CD4-positive, CD25-positive, alpha-beta regulatory T cell (primary cell): ENCODE results near the gene ULBP1. TPM values are rescaled to one million over a fixed set of nuclear protein-coding genes. Genes with fewer than 3 reads are reported as not detected.
A peak's percentile ranks its signal among the peaks of the same experiment; 100 is the strongest.
"Not testable (repeated sequence)": the region's sequence is repeated elsewhere in the genome, so short reads cannot be mapped to it uniquely, and the experiment has no call there.

Experiments used
- ATAC-seq, 2 donors: fragments of 150-1000 bp; cut with Tn5 transposase; one replicate each; pipeline ENCODE4 v1.10.0; 2021; ENCODE audit warnings: low read depth in 2 of 2, moderate number of reproducible peaks in 2 of 2, moderate library complexity in 1 of 2
- DNase-seq, 3 donors: peaks; one replicate each; pipeline versions ENCODE4 v3.0.0 to v3.0.0-alpha.2; 2012 to 2022; ENCODE audit warnings: mixed read lengths in 1 of 3
- H3K27ac ChIP-seq: one replicate; pipeline ENCODE4 v1.7.0; 2013; ENCODE audit warnings: mild to moderate bottlenecking, low read length; ENCODE audit not compliant: insufficient read depth, poor library complexity, severe bottlenecking
- H3K27me3 ChIP-seq: one replicate; pipeline ENCODE4 v1.7.0; 2013; ENCODE audit warnings: low read length; ENCODE audit not compliant: control insufficient read depth, insufficient read depth
- H3K36me3 ChIP-seq: one replicate; pipeline ENCODE4 v1.7.0; 2013; ENCODE audit warnings: mild to moderate bottlenecking, low read length, moderate library complexity; ENCODE audit not compliant: control insufficient read depth, insufficient read depth
- H3K4me1 ChIP-seq: 2 replicates; pipeline ENCODE4 v1.7.0; 2013; ENCODE audit warnings: mild to moderate bottlenecking, low read length; ENCODE audit not compliant: insufficient read depth, control insufficient read depth, poor library complexity, severe bottlenecking
- H3K4me3 ChIP-seq: one replicate; pipeline ENCODE4 v1.7.0; 2013; ENCODE audit warnings: low read depth, mild to moderate bottlenecking, low read length, moderate library complexity
- H3K9me3 ChIP-seq, 2 experiments: 1 replicate in 1 of 2; 2 replicates in 1 of 2; pipeline ENCODE4 v1.7.0; 2013; ENCODE audit warnings: low read length in 2 of 2, mild to moderate bottlenecking in 1 of 2, moderate library complexity in 1 of 2; ENCODE audit not compliant: control insufficient read depth in 2 of 2
- H3K27ac Mint-ChIP-seq, 3 donors: one replicate each; pipeline ENCODE4 v1.8.0; 2020 to 2022; ENCODE audit warnings: mild to moderate bottlenecking in 3 of 3, mixed read lengths in 3 of 3, moderate library complexity in 2 of 3
- H3K27me3 Mint-ChIP-seq: one replicate; pipeline ENCODE4 v1.8.0; 2022; ENCODE audit warnings: mild to moderate bottlenecking, mixed read lengths
- H3K36me3 Mint-ChIP-seq: one replicate; pipeline ENCODE4 v1.8.0; 2020; ENCODE audit warnings: mixed read lengths
- H3K4me1 Mint-ChIP-seq, 4 donors: one replicate each; pipeline ENCODE4 v1.8.0; 2020 to 2022; ENCODE audit warnings: mixed read lengths in 4 of 4, mild to moderate bottlenecking in 1 of 4
- H3K4me3 Mint-ChIP-seq, 4 donors: one replicate each; pipeline ENCODE4 v1.8.0; 2020 to 2022; ENCODE audit warnings: mild to moderate bottlenecking in 4 of 4, mixed read lengths in 4 of 4, moderate library complexity in 3 of 4
- H3K9me3 Mint-ChIP-seq, 7 donors: one replicate each; pipeline ENCODE4 v1.8.0; 2020 to 2022; ENCODE audit warnings: mixed read lengths in 7 of 7, mild to moderate bottlenecking in 3 of 7, moderate library complexity in 2 of 7
- polyA plus RNA-seq, 4 donors: library from polyadenylated mRNA; unstranded; fragments of 300-500 nt; fragmentation: Illumina TruSeq; gene quantifications; one replicate each; pipeline ENCODE4 v1.2.3, GENCODE V29; 2021
- total RNA-seq: library from RNA; stranded (reverse); gene quantifications from one replicate; pipeline ENCODE4 v1.2.3, GENCODE V29; 2022

ULBP1 gene
- total and polyA plus RNA-seq, 5 donors from 2014 or later = 0.64 TPM; not detected in 4

DNA sequence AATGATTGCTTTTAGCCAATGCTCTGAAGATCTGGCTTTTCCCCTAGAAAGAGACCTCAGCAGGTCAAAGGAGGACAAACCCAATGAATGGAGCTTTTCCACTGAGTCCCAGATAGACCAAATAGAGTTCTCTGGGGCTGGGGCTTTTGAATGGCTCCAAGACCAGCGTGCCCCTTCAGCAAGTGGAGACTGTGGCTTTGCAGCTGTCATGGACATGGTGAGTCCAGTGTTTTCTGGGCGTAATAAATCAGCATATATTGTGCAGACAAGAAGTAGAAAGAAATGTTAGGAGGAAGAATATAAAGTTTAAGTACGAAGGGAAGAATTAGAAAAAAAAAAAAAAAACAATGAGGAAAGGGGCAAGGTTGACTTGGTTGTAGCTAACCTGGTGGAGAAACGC lies 28.1 kb downstream of the ULBP1 start:
- Mint-ChIP-seq H3K27ac (no peak overlapping the region), H3K9me3 (peaks cover 0 to 17% (median 5%) of the 10 kb centered on the region in 7 donors), H3K36me3 (no peaks in the 10 kb centered on the region), H3K4me3 (peak overlapping the region in 2 of 4 donors; percentile 23 to 79), H3K4me1 (peaks cover 26 to 40% (median 32%) of the 10 kb centered on the region in 4 donors), H3K27me3 (peaks cover 95% of the 10 kb centered on the region)
- Histone ChIP-seq H3K27me3 (peaks cover 49% of the 10 kb centered on the region), H3K4me1 (peaks cover 25% of the 10 kb centered on the region), H3K36me3 (no peaks in the 10 kb centered on the region), H3K9me3 (peaks cover 7 to 18% of the 10 kb centered on the region in 2 experiments), H3K27ac (no peak overlapping the region), H3K4me3 (no peak overlapping the region)
- DNase-seq (no peak), ATAC-seq (no peak)

DNA sequence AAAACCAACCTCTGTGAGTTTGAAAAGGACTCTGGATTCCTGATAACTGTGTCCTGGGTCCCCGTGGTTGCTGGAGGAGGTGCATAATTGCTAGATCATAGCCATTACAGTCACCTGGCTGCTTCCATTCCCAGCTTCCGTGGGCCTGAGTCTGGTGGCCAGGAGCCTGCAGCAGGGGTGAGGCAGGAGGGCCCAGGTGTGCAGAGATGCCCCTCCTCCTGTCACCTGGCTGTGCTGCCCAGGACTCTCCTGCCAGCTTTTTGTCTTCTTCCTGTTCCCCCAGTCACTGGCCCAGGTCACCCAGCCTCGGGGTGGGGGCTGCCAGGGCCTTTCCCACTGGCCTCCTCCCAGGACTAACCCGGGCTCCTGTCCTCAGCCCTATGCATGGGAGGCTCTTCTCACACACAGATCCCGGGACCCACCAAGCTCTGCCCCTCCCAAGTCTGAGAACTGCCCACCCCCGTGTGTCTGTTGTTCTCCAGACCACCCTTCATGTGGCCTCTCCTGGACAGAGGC lies 31.6 kb downstream of the ULBP1 start:
- Mint-ChIP-seq H3K27me3 (peaks cover 65% of the 10 kb centered on the region), H3K36me3 (peaks cover 4% of the 10 kb centered on the region), H3K9me3 (peaks cover 0 to 2% (median 0%) of the 10 kb centered on the region in 7 donors), H3K4me3 (no peak overlapping the region), H3K4me1 (peaks cover 14 to 18% (median 16%) of the 10 kb centered on the region in 4 donors), H3K27ac (no peak overlapping the region)
- Histone ChIP-seq H3K27me3 (peaks cover 27% of the 10 kb centered on the region), H3K9me3 (no peaks in the 10 kb centered on the region), H3K4me1 (peaks cover 16% of the 10 kb centered on the region), H3K27ac (no peak overlapping the region), H3K4me3 (no peak overlapping the region), H3K36me3 (no peaks in the 10 kb centered on the region)
- ATAC-seq (no peak), DNase-seq (no peak)

DNA sequence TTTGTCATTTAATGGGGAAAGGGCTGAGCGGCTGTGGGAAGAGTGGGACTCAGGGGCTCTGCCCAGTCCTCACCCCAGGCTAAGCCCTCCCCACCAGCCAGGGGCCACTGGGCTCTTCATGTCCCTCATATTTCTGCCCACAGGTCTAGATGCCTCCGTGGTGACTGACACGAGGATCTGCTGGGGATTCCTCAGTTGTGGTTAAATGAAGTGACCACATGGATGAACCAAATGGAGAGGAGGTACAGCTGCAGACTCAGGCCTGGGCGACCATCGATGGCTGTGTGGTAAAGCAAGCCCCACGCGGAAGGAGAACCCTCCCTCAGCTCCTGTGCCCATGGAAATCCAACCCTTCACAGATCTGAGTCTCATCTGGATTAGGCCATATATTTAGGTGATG lies 32.2 kb downstream of the ULBP1 start:
- peaks cover 24% of the 10 kb centered on the region for H3K27me3 ChIP-seq
- Mint-ChIP-seq H3K4me1 (peaks cover 10 to 18% (median 14%) of the 10 kb centered on the region in 4 donors), H3K27ac (no peak overlapping the region), H3K9me3 (no peaks in the 10 kb centered on the region), H3K27me3 (peaks cover 58% of the 10 kb centered on the region), H3K4me3 (no peak overlapping the region), H3K36me3 (peaks cover 4% of the 10 kb centered on the region)
- no peaks in the 10 kb centered on the region for H3K9me3 ChIP-seq
- no peak overlapping the region for H3K27ac ChIP-seq
- no peak overlapping the region for H3K4me3 ChIP-seq
- DNase-seq (no peak), ATAC-seq (no peak)
- peaks cover 11% of the 10 kb centered on the region for H3K4me1 ChIP-seq
- no peaks in the 10 kb centered on the region for H3K36me3 ChIP-seq

DNA sequence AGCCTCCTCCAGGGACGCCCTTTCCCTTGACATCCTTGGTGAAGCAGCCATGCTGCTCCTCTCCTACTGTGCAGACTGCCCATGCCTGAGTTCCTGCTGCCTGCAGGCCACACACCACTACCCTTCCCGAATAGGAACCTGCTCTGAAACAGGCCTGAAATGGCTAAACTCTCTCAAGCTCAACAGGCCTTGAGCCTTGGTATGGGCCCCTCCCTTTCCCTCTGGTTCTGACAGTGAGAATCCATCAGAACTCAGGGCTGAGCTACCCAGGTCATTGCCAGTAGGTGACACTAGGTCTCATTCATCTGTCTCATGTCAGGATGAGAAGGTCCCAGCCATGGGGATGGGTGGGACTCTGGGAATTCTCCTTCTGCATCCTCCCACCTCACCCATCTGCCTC lies 35.9 kb downstream of the ULBP1 start:
- H3K36me3 ChIP-seq = no peaks in the 10 kb centered on the region
- Mint-ChIP-seq H3K4me1 (peaks cover 5 to 35% (median 18%) of the 10 kb centered on the region in 4 donors), H3K27me3 (peaks cover 23% of the 10 kb centered on the region), H3K9me3 (no peaks in the 10 kb centered on the region), H3K36me3 (peaks cover 7% of the 10 kb centered on the region), H3K4me3 (no peak overlapping the region), H3K27ac (peak overlapping the region in 1 of 3 donors; percentile 91)
- no peak for ATAC-seq
- no peak overlapping the region for H3K4me3 ChIP-seq
- no peak overlapping the region for H3K27ac ChIP-seq
- DNase-seq = no peak
- H3K9me3 ChIP-seq = no peaks in the 10 kb centered on the region
- peaks cover 15% of the 10 kb centered on the region for H3K4me1 ChIP-seq
- no peaks in the 10 kb centered on the region for H3K27me3 ChIP-seq

DNA sequence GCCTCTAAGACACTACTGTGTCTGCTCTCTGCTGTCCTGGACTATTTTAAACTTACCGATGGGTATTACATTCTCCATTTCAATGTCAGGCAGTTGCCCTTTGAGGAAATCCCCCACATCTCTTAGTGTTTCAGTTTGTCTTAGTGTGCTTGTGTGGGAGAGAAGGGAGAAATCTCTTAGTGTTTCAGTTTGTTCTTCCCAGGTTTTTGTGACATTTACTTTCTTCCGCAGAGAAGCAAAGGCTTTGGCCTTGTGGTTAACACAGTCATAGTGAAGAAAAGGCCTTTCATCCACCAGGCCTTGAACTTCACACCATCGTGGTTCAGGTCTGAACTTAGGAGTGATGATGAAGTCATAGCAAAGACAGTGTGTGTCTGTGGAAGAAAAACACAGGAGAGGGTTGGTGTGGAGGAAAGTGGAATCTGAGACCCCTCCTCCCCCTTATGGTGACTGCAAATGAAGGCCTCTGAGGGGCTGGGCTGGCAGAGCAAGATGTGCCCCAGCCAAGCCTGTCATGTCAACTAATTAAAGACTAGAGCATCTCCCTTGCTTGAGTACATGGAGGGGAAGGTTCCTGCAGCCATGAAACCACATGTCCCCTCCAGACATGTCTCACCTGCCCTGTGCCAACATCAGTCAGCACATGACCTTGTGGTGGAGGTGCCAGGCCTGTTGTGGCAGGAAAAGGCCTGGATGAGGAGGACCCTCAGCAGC lies 37.7 kb downstream of the ULBP1 start:
- Mint-ChIP-seq H3K4me1 (peaks cover 5 to 49% (median 25%) of the 10 kb centered on the region in 4 donors), H3K4me3 (peak overlapping the region in 1 of 4 donors; percentile 55), H3K27me3 (peaks cover 24% of the 10 kb centered on the region), H3K27ac (peak overlapping the region in 2 of 3 donors; percentile 1 to 63), H3K36me3 (peaks cover 7% of the 10 kb centered on the region), H3K9me3 (no peaks in the 10 kb centered on the region)
- DNase-seq = no peak
- peaks cover 24% of the 10 kb centered on the region for H3K4me1 ChIP-seq
- no peaks in the 10 kb centered on the region for H3K27me3 ChIP-seq
- H3K36me3 ChIP-seq = no peaks in the 10 kb centered on the region
- no peaks in the 10 kb centered on the region for H3K9me3 ChIP-seq
- H3K27ac ChIP-seq = no peak overlapping the region
- H3K4me3 ChIP-seq = no peak overlapping the region
- ATAC-seq = no peak

DNA sequence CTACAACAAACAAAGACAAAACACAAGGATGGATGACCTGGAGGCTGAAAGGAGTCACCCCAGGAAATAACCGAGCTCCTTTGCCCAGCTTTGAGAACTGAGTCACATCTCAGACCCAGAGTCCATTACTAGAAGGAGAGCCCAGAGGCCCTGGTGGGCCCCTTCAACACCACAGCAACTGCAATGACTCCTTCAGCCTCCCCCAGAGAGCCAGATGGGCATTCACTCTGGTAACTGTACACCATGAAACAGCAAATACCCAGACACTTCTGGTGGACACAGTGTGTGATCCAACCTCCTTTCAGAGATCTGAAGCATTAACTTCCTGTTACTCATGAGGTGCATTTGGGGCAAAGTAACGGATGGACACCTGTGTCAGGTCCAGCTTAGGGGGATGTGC lies 39.0 kb downstream of the ULBP1 start:
- H3K27ac Mint-ChIP-seq = no peak overlapping the region

DNA sequence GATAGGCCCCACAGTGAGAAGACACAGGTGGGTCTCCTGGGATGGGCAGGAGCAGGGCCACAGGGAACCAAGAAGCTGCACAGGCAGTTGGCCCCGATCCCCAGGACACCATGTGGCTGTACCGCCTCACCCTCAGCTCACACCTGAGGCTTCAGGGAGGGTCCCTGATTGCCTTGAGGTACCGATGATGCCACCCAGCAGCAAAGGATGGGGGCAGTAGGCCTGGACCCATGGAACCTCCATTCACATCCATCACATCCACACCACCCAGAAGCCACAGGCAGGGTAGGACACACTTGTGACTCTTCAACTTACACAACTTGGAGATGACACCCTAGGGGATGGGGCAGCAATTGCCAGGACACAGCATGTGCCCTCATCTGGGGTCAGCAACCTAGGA lies 39.9 kb downstream of the ULBP1 start:
- H3K4me1 ChIP-seq = peaks cover 24% of the 10 kb centered on the region
- H3K9me3 ChIP-seq, H3K9me3 Mint-ChIP-seq, H3K36me3 Mint-ChIP-seq, H3K36me3 ChIP-seq, ATAC-seq, H3K27ac ChIP-seq, DNase-seq, H3K4me3 ChIP-seq, H3K27me3 ChIP-seq: not testable (repeated sequence)
- Mint-ChIP-seq H3K4me1 (peaks cover 5 to 57% (median 26%) of the 10 kb centered on the region in 4 donors), H3K27ac (peak overlapping the region in 1 of 3 donors; percentile 87), H3K4me3 (peak overlapping the region in 3 of 4 donors; percentile 66 to 94 (median 94)), H3K27me3 (peaks cover 29% of the 10 kb centered on the region)

More for the DNA sequence above, 39.0 kb downstream of the ULBP1 start:
- H3K36me3 ChIP-seq = no peaks in the 10 kb centered on the region
- peaks cover 5 to 57% (median 26%) of the 10 kb centered on the region in 4 donors for H3K4me1 Mint-ChIP-seq
- no peak overlapping the region for H3K4me3 ChIP-seq
- peaks cover 24% of the 10 kb centered on the region for H3K4me1 ChIP-seq
- H3K27me3 Mint-ChIP-seq = peaks cover 24% of the 10 kb centered on the region
- H3K27ac ChIP-seq = no peak overlapping the region
- H3K36me3 Mint-ChIP-seq = peaks cover 7% of the 10 kb centered on the region
- peak overlapping the region in 1 of 4 donors; percentile 55 for H3K4me3 Mint-ChIP-seq
- H3K9me3 ChIP-seq = no peaks in the 10 kb centered on the region
- H3K9me3 Mint-ChIP-seq = no peaks in the 10 kb centered on the region
- no peak for ATAC-seq
- DNase-seq = no peak
- no peaks in the 10 kb centered on the region for H3K27me3 ChIP-seq
